ENCODE measurements around the gene SIAH3.

The SIAH3 gene

GRCh38 chr13:45861322-45861721, 9.8 kb upstream of the SIAH3 start:
- no peak for DNase-seq

- no peak for DNase-seq
Measured at GRCh38 chr13:45860240-45860639, 8.7 kb upstream of the SIAH3 start.

- no peak for DNase-seq
Measured at GRCh38 chr13:45859705-45860104, 8.2 kb upstream of the SIAH3 start.

GRCh38 chr13:45852494-45852893, 941 bp upstream of the SIAH3 start:
- DNase-seq = no peak

GRCh38 chr13:45851956-45852355, 403 bp upstream of the SIAH3 start:
- DNase-seq = no peak

- no peak for DNase-seq
Measured at GRCh38 chr13:45850027-45850613, 1.4 kb downstream of the SIAH3 start.

- no peak for DNase-seq
Measured at GRCh38 chr13:45849408-45849807, 2.1 kb downstream of the SIAH3 start.

- peak; percentile 41 for DNase-seq
Measured at GRCh38 chr13:45847554-45848224, 3.9 kb downstream of the SIAH3 start.

GRCh38 chr13:45846681-45847080, 4.9 kb downstream of the SIAH3 start:
- DNase-seq = no peak

- DNase-seq = no peak
Measured at GRCh38 chr13:45838171-45838745, 13.3 kb downstream of the SIAH3 start.

GRCh38 chr13:45837111-45837510, 14.4 kb downstream of the SIAH3 start:
- no peak for DNase-seq

- no peak for DNase-seq
Measured at GRCh38 chr13:45834411-45834994, 17.1 kb downstream of the SIAH3 start.

GRCh38 chr13:45833663-45834375, 17.7 kb downstream of the SIAH3 start:
- no peak for DNase-seq

GRCh38 chr13:45833242-45833641, 18.3 kb downstream of the SIAH3 start:
- DNase-seq = no peak

- DNase-seq = no peak
Measured at GRCh38 chr13:45831851-45832250, 19.7 kb downstream of the SIAH3 start.

GRCh38 chr13:45830121-45830520, 21.4 kb downstream of the SIAH3 start:
- no peak for DNase-seq

- no peak for DNase-seq
Measured at GRCh38 chr13:45828256-45828968, 23.1 kb downstream of the SIAH3 start.

GRCh38 chr13:45827318-45827717, 24.2 kb downstream of the SIAH3 start:
- DNase-seq = no peak

GRCh38 chr13:45826731-45827130, 24.8 kb downstream of the SIAH3 start:
- no peak for DNase-seq

GRCh38 chr13:45825387-45825650, 26.2 kb downstream of the SIAH3 start:
- DNase-seq = no peak

- DNase-seq = no peak
Measured at GRCh38 chr13:45823583-45823982, 28.0 kb downstream of the SIAH3 start.

- no peak for DNase-seq
Measured at GRCh38 chr13:45821811-45822210, 29.7 kb downstream of the SIAH3 start.

Data from activated effector memory CD4-positive, alpha-beta T cell treated with Interleukin-2 at 50 U/mL for 16 hours (primary cell).